Measurements from ENCODE around the gene HOXA5.

- TF ChIP-seq ESRRG (CRISPR knock-in tag; IDR thresholded peaks at IDR 0.05) (no peak), TOX (CRISPR knock-in tag; IDR thresholded peaks at IDR 0.05; ENCODE audit: borderline replicate concordance) (no peak), ISL1 (CRISPR knock-in tag; IDR thresholded peaks at IDR 0.05) (no peak), ZNF70 (CRISPR knock-in tag; IDR thresholded peaks at IDR 0.05) (no peak), RARB (CRISPR knock-in tag; IDR thresholded peaks at IDR 0.05) (no peak)
Observed at GRCh38 chr7:27095050-27095896, 48.2 kb downstream of the HOXA5 start.
